Activated CD4-positive, alpha-beta T cell treated with anti-CD3 and anti-CD28 coated beads, Interleukin-2, Interleukin-6, amounts not matched to agents 100 ng/mL and 50 ng/mL, durations not matched to agents 16 hours and 8 hours (primary cell): ENCODE results near the gene STK39.

ENCODE experiments used
- DNase-seq: peaks from one replicate; pipeline ENCODE4 v3.0.0-alpha.2; 2020

Gene STK39

DNA sequence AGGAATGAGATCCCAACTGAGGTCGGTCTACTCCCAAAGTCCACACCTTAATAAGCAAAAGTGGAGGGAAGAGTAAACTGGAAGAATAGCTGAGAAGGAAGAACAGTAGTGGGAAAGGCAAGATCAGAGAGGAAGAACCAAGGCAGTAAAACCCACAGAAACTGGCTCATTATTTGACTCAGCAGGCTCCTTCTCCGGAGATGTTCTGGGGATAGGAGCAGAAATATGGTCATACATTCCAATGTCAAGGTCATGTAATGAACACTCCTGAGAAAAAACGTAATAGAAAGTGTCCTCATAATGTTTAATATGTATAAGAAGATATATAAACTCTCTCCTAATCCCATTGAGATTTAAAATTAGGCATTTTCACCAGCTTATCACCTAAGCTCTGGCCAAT, 39.5 kb downstream of the STK39 start:
- DNase-seq, result peak; percentile 58

DNA sequence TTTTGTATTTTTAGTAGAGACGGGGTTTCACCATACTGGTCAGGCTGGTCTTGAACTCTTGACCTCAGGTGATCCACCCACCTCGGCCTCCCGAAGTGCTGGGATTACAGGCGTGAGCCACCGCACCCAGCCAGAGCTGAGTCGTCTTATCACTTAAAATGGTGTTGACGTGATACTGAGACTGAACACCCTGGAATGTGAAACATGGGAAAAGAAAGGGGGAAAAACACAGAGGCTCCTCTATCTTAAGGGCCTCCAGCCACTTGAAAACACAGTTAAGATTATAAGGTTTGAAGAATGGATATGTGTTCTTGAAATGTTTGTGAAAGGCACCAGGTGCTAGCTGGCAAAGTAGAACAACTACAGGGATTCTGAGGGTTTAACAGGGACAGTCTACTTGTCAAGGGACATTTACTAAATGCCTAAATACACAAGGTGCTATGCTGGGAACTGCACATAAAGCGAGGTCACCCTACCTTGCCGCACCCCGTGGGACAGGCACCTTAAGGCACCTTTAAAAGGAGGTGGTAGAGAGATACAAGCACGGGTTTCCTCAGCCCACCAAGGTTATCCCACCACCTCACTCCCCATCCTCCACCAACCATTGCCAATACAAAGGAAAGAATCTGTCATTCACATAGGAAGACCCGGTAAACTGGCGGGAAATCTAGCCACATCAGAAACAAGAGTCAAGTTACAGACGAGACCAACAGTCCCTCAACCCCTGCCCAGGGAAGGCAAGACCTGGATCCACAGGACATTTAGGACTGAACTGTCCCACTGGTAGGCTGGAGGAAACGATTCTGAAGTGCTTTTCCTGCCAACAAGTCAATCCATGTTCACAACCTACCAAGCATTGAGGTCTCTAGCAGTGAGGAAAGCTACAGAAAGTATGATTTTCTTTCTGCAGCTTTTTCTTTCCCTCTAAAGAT, 43.4 kb downstream of the STK39 start:
- DNase-seq, result no peak

DNA sequence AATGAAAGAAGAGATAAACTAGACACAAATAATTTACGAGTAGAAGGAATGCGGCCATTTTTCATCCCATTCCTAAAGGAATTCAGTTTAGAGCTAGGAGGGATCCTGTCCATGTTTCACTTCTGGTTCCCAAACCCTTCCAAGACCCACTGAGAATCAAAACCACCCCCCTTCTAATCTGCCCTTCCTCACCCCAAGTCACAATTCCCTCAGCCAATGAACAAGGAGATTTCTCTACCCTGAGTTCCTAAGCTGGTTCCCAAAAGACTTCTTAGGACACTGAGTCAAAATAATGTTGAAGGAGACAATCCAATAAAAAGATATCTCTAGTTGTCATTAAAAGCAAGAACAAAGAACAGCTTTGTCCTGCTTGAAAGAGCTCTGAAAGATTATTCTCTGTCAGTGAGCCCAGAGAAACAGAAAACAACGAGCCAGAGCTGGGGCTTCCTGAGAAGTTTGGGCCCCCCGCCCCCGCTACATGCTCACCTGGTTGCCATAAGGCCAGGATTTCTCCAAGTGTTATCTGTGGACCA, 45.7 kb downstream of the STK39 start:
- DNase-seq, result no peak

DNA sequence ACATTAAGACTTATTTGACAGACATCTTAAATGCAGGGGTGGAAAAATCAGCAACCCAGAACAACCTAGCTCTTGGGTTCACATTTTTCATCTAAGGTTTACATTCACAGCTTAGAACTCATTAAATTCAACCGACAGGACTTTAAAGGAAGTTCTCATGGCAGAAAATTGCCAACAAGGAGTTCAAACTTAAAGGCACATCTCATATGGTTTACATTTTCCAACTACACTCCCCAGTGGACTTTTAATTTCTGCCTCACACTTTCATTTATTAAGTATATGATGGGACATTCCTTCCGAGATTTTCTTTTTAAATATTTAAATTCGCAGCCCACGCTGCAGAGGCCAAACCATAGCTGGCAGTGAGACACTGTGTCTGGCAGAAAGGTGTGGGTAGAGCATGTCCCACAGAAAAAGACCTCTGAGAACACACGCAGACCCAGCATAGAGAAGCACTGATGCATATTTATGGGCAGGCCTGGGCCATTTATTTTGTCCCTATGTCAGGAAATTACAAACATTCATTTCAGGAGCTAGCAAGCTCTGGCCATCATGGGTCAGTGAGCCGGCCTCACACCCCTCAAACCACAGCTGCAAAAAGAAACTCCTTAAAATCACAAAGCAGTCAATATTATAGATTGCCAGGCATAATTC, 46.3 kb downstream of the STK39 start:
- no peak for DNase-seq

DNA sequence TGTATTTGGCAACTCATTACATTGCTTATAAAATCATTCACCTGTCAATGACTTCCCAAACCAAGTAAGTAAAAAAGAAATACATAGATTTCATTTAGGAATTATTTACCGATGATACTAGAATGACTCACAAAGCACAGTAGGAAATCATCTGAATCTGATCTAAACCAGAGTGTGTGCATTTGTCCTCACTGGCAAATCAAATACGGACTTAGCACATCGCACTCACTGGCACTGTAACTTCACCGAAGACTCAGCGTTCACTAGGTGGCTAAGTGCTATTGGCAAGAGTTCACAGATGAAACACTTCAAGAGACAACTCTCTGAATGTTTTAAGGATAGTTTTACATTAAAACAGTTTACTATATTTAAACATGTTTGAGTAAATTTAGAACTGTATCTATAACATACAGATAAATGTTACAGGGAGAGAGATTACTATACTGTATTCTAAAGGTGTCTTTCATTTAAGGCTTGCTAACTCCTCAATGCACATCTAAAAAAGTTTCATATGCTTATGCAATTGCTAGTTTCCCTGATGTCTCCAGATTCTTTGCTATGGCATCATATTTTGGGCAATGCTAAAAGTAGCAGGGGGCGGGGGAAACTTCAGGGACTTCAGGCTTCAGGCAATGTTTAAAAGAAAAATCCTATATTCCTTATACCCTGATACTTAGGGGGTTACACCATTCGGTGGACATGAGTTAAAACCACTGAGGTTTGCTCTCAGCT, 48.8 kb downstream of the STK39 start:
- DNase-seq, result no peak

DNA sequence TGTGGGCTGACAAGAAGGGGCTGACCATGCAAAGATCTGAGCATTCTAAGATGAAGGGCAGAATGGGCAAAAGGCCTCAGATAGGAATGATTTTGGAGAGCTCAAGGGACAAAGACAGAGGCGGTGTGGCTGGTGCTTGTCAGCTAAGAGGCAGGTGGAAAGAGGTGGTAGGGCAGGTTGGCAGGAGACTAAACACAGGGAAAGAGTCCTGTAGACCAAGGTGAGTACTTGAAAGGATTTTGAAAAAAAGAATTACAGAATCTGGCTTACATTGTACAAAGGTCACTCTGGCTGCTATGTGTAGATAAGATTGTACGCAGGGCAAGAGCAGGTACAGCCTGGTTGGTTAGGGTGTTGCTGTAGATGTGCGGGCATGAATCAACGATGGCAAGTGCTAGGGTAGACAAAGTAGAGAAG, 50.6 kb downstream of the STK39 start:
- DNase-seq, result no peak

DNA sequence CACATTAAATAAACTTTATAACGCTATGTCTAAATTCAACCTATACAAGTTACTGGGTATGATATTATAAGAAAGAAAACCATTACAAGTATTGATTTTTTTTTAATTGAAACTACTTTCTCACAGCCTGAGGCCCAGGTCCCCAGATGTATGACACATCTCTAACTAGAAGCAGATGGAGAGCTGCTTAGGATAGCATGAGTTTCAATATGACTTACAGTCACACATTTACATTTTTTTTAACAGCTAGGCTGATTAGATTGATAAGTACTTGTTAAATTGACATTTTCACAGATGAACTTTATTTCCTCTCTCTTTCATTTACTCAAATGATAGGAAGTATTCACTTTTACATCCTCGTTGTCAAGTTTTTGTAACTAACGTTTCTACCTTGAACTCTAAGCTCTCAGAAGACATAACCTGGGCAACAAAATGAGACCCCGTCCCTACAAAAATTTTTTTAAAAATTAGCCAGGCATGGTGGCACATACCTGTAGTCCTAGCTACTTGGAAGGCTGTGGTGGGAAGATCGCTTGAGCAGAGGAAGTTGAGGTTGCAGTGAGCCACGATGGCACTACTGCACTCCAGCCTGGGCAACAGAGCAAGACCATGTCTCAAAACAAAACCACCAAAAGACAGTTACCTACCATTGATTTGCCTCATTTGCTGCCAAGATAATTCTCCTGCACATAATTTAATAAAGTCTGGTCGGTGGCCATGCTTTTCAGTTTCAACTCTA, 52.4 kb downstream of the STK39 start:
- DNase-seq, result peak; percentile 86

DNA sequence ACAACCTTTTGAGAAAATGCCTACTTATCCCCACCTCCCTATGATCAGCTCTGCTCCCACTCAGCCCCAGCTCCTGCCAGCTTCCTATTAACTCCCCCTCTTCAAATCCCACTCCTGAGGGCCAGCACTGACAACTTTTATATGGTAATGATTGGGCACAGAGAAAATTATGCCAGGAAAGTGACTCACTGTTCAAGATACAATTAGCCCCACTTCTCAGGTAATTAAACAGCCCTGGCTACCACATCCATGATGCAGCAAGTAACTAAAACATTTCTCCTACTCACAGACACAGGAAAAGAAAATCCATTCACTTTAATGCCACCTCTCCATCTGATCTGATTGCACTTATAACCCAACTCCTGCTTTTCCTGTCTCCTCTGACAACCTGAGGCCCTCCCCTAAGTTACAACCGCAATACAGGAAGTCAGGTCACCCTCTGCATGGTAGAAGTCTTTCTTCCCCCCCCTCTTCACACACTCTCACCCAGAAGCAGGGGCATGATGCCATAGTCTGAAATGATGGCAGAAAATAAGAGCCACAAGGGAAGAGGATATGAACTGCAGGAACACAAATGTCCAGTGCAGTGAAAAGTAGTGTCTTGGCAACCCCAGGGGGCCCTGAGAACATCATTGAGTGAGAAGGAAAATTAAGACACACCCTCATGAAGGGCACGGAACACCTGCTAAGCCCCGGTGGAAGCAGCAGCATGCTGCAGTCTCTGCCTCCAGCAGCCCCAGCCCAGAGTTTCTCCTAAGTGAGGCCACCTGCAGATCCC, 54.4 kb downstream of the STK39 start:
- peak; percentile 80 for DNase-seq

DNA sequence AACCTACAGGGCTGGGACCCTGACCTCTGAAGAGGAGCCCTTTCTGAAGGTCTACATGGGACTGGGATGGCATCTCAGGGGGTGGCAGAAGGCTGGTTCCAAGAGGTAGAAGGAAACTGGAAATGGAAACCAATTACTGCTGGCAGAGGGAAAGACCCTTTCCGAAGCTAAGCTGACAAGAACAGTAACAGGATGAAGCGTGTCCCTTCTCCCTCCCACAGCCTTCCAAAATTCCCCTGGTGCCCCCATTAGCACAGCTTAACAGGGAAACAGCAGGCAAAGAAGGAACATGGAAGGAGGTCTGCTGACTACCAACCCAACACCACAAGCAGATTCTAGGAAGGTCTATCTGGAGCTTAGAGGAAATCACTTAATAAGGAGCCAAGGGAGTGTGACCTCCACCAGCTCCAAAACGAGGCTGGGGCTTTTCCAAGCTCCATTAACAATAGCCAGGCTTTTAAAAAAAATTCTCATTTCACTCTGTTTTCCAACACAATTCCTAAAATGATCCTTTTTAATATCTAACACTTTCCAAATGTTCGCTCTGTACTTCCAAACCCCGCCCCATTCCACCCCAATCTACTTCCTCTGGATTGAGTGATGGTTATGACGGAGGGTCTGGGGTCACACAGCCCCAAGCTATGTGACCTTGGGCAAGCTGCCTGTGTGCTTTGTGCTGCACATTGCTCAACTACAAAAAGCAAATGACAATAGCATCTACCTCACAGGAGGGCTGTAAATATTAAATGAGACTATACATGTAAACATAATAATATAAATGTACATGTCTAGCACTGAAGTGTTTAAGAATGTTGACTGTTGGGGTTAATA, 55.2 kb downstream of the STK39 start:
- DNase-seq, result no peak

DNA sequence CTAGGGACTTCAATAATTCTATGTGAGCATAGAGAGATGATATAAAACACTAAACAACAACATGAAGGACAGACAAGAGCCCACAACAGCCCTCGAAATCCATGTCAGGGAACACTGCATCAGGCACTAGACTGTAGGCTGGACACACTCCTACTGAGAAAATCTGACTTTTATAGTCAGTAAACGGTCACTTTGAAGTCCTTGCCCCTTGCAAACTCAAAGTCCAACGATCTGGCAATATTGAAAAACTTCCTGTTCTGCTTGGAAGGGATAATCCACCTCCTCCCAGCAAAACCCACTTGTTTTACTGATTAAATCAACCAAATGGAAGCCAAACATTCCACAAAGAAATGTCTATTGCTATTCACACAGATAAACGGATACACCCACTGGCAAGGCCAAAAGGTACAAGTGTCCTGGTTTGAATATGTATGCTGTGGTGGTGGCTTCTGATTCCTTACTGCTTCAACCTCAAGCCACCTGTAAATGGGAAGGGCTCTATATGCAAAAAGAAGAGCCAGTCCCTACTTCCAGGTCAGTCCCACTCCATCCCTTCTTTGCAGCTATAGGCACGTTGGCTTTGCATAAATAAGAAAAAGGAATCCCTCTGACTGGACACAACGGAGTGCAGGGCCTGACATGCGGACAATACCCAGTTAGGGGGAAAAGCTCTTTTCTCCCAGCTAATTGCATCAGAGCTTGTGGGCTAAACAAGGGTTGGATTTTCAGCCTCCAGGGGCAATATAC, 56.6 kb downstream of the STK39 start:
- no peak for DNase-seq

DNA sequence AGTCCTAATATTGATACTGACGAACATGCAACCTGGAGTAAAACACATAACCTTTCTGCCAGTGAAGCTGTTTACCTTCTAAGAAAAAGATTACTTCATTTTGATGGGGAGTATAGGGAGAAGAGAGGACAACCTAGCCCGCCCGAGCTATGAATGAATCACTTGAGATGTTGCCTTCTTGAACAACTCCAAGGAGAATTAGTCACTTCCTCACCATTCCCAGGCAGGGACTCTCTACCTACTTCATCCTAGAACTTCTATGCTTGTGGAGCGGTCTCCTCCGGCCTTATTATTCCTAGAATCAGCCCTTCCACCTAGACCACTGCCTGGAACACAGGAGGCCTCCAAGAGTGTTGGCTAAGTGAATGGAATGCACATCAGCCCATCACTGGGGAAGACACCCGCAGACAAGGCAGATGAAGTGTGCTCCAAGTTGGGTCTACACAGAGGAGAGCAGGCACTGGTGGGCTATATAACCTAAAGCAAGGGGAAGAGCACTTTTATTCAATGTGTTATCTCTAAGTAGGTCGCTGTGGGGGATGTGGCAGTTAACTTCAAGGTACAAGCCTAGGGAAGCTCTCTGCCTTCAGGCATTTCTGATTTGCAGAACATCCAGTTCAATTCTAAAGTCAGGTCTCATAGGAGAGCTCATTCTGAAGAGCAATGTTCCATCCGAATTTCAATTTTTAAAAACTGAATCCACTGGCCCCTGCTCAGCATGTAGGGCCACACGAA, 57.4 kb downstream of the STK39 start:
- DNase-seq, result no peak

DNA sequence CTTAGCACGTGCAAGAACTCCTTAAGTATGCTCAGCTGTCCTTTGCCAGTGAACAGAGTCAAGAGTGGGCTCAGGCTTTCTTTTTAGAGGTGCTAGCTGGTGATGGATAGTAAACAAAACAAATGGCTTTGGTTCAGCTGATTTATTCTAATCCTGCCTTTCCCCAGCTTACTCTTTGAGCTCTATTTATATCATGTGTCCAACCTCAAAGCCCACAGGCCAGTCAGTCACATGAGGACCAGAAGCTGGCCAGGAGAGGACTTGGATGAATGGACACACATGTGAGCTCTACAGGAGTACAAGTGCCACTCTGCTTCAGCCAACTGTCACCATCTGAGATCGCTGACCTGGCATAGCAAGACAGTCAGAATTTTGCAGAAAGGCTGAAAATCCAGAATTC, 59.4 kb downstream of the STK39 start:
- DNase-seq, result no peak

DNA sequence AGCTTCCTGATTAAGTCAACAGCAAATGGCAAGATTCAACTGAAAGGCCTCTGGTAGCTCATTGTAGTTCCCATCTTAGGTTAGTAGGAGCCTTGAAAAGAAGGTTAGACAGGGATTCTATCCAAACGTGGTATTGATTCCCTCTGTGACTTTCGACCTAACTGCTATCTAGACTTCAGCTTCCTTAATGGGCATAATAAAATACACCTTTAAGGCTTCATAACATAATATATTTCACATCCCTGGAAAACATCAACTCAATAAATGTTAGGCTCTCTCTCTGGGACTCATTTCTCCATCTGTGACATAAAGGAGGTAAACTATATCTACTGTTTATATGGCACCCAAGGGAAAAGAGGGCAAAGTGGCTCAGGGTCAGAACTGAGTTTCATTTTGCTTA, 60.9 kb downstream of the STK39 start:
- no peak for DNase-seq

DNA sequence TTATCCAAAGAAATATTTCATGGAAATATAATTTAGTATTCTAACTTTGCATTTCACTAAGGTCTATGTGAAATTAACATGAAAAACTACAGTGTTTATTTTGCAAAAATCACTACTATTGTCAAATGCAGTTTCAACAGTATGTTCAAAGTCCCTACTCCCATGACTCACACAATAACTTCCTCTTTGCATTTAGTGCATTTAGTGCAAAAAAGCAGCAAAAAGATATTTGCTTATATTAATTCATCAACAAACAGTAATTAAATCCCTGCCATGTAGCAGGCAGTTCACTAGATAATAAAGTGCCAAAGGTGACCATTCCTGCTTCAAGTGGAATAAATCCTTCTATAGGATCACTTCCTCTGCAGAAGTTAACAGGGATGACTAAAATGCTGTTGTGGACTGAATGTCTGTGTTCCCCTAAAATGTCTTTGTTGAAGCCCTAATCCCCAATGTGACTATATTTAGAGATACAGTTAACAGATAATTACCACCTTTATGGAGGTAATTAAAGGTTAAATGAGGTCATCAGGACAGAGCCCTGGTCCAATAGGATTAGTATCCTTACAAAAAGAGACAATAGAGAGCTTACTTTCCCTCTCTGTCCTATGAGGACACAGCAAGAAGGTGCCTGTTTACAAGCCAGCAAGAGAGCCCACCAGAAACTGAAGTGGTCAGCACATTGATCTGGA, 61.7 kb downstream of the STK39 start:
- no peak for DNase-seq

DNA sequence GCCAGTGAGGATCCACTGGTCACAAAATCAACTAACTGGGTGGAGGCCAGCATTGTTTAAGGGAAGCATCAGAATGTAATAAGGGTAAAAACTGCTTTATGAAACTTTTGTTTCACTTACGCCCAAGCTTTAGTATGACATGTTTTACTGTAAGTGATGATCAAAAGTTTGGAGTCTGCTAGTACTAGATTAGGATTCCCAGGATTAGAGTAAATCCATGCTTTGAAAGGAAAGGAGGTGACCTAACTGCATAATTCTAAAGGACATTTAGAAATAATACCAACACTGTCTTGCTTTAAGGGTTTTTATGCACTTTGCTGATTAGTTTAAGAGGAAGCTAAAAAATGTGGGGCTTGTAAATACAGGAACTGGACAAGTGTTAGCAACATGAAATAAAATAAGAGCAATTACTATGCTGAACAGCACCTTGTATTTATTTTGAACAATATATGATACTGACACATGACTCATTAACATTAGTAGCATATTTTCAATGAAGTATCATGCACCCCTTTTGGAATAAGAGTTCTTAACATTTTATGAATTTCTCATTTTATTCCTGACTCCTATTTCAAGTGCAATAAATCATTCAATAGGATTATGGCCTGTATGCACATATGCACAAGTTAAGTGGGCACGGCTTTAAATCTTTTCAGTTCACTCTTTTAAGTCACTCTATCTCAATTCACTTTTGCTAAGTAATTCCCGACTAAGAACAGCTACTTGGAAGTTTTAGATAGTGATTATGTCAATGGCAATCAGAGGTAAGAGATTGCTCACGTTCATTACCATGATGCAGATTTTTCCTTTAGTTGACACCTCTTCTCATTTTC, 62.5 kb downstream of the STK39 start:
- no peak for DNase-seq

DNA sequence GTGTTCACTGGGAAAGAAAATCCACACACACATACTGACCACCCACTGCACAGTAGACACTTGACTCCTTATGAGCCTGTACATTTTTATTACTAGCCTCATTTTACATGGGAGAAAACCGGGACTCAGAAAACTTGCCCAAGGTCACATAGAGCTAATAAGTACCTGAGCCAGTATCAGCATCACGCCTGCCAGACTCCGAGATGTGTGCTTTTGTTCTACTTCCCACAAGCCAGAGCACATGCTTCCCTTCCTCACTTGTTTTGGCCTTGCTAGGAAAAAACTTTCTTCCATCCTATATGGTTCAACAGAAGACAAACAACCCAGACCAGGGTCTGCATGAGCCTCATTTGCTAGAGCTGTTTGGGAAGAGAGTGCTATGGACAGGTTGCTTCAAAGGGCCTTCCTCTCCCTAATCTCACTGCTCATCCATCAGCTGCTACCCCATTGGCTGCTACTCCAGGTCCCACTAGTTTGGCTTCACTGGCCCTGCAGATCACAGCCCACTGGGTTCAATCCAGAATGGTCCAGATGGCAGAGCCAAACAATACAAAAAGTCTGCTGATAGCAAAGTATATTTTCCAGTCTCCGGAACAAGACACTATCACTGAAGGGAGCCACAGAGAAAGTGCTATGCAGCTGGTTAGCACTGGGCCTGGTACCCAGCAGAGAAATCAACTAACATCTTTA, 63.9 kb downstream of the STK39 start:
- no peak for DNase-seq

DNA sequence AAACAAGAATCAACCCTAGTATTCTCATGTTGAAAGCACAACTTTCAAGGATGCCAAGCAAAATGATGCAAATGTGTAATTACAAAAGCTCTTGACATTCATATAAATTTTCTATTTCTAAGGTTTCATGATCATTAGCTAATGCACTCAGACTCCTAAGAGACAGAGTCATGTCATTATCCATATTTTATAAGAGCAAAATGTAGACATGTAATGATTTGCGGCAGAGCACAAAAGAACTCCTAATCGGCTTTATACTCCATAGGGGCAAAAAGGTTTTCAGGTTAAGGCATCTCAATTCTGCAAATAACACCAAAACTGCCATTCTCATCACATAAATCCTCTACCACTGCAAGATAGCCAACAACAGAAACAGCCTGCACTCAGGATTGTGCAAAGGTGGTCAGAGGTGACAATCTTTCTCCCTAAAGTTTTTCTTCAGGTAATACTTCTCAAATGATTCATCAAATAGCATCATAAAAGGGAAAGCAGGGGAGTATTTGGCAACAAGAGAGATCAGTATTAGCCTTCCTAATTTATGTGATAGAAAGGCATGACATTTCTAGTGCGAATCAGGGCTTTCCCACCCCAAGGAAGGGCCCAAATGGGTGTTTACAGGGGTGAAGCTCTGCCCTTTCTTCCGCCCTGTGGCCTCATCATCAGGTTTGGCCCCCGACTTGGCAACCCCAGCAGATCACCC, 64.7 kb downstream of the STK39 start:
- no peak for DNase-seq
